ENCODE results near the gene RFTN1. TPM values are rescaled to one million over a fixed set of nuclear protein-coding genes. Genes with fewer than 3 reads are reported as not detected.

RFTN1 gene
- total and polyA plus RNA-seq, 7 donors, result 9.1 to 33.1 (median 15.9) TPM

- H3K9me3 ChIP-seq, result no peaks in the 10 kb centered on the region
Observed at GRCh38 chr3:16439848-16440708, 73.4 kb downstream of the RFTN1 start.

GRCh38 chr3:16439163-16439847 lies 74.2 kb downstream of the RFTN1 start:
- 76 to 84% (median 80%) methylated on average over 4 of the region's 4 CpGs for WGBS, 3 donors
- Histone ChIP-seq H3K4me1 (peaks cover 15% of the 10 kb centered on the region), H3K36me3 (ENCODE audit: insufficient read depth in 1 of 2, low read depth in 1 of 2) (no peaks in the 10 kb centered on the region), H3K27me3 (ENCODE audit: insufficient read depth in 3 of 3, low read length in 2 of 3) (no peaks in the 10 kb centered on the region), H3K4me3 (no peak overlapping the region), H3K27ac (no peak overlapping the region), H3K9me3 (no peaks in the 10 kb centered on the region)
- DNase-seq (no peak), ATAC-seq (peak in 3 of 4 donors; percentile 13 to 66 (median 27))
- no peak for TF ChIP-seq CTCF (IDR thresholded peaks at IDR 0.05)
- intact Hi-C loops (cut with DNase I), result no loop called here

More at GRCh38 chr3:16439848-16440708, 73.4 kb downstream of the RFTN1 start:
- intact Hi-C loops (cut with DNase I), result no loop called here
- Histone ChIP-seq H3K4me3 (no peak overlapping the region), H3K36me3 (ENCODE audit: insufficient read depth in 1 of 2, low read depth in 1 of 2) (no peaks in the 10 kb centered on the region), H3K4me1 (peaks cover 15% of the 10 kb centered on the region), H3K27me3 (ENCODE audit: insufficient read depth in 3 of 3, low read length in 2 of 3) (no peaks in the 10 kb centered on the region), H3K27ac (no peak overlapping the region)
- TF ChIP-seq CTCF (IDR thresholded peaks at IDR 0.05), result no peak
- no peak for DNase-seq
- WGBS, 3 donors, result 63 to 79% (median 66%) methylated on average over 13 of the region's 13 CpGs
- peak in 2 of 4 donors; percentile 19 to 48 for ATAC-seq

DNA sequence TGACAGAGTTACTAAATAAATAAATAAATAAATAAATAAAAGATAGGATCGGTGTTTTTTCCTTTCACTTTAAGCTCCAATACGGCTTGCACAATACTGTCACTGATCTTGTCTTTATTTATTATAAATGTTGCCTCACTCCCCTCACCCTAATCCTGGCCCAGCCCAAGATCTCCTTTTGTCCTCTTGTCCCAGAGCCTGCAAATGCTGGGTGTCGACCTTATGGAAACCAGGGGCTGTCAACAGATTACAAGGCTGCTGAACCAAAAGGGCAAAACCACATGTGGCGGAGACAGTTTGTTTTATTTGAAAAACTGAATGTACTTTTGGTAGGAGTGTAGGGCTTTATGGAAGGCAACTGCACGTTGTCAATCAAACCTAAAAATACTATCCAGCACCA lies 75.9 kb downstream of the RFTN1 start:
- peaks cover 0 to 3% of the 10 kb centered on the region in 2 donors for H3K36me3 ChIP-seq (ENCODE audit: insufficient read depth in 1 of 2, low read depth in 1 of 2)
- DNase-seq (no peak), ATAC-seq (no peak)
- peaks cover 15% of the 10 kb centered on the region for H3K4me1 ChIP-seq
- H3K4me3 ChIP-seq, result no peak overlapping the region
- 75 to 84% (median 84%) methylated on average over 5 of the region's 5 CpGs for WGBS, 3 donors
- TF ChIP-seq CTCF (IDR thresholded peaks at IDR 0.05), result no peak
- intact Hi-C loops (cut with DNase I), result no loop called here
- no peaks in the 10 kb centered on the region for H3K9me3 ChIP-seq
- H3K27ac ChIP-seq, result no peak overlapping the region
- H3K27me3 ChIP-seq (ENCODE audit: insufficient read depth in 3 of 3, low read length in 2 of 3), result no peaks in the 10 kb centered on the region

- DNase-seq (no peak), ATAC-seq (no peak)
- Histone ChIP-seq H3K9me3 (no peaks in the 10 kb centered on the region), H3K4me3 (no peak overlapping the region), H3K27me3 (ENCODE audit: insufficient read depth in 3 of 3, low read length in 2 of 3) (no peaks in the 10 kb centered on the region), H3K4me1 (peaks cover 4% of the 10 kb centered on the region), H3K27ac (no peak overlapping the region), H3K36me3 (ENCODE audit: insufficient read depth in 1 of 2, low read depth in 1 of 2) (peaks cover 0 to 20% of the 10 kb centered on the region in 2 donors)
- intact Hi-C loops (cut with DNase I), result no loop called here
- TF ChIP-seq CTCF (IDR thresholded peaks at IDR 0.05), result no peak
- WGBS, 3 donors, result 89 to 93% (median 91%) methylated on average over 13 of the region's 13 CpGs
Observed at GRCh38 chr3:16433701-16434151, 79.8 kb downstream of the RFTN1 start.

All from psoas muscle (tissue), 8 donors.